ENCODE data around the gene MCRS1. TPM values are rescaled to one million over a fixed set of nuclear protein-coding genes. Genes with fewer than 3 reads are reported as not detected.

The MCRS1 gene
- total RNA-seq, 1 experiment from 2014 or later = 103 TPM

- Histone ChIP-seq H3K4ac (ENCODE audit: low read depth, low read length) (no peak overlapping the region), H4K20me1 (ENCODE audit: control insufficient read depth, insufficient read depth, insufficient read length) (no peaks in the 10 kb centered on the region), H4K5ac (ENCODE audit: insufficient read length, low read depth, low read length) (no peak overlapping the region), H3K9me3 (ENCODE audit: control insufficient read depth, low read depth, low read length) (no peaks in the 10 kb centered on the region), H3K27ac (ENCODE audit: insufficient read length, low read depth, low read length) (no peak overlapping the region), H2BK15ac (ENCODE audit: low read depth, low read length) (no peak overlapping the region), H3K9ac (ENCODE audit: extremely low read depth, insufficient read length, low read length) (no peak overlapping the region), H3K56ac (ENCODE audit: insufficient read length, low read depth, low read length) (no peak overlapping the region), H2BK20ac (ENCODE audit: low read depth, low read length, poor library complexity, severe bottlenecking) (no peak overlapping the region), H2AK5ac (ENCODE audit: insufficient read length, low read length) (no peak overlapping the region), H3K79me1 (ENCODE audit: insufficient read depth, low read depth, low read length, poor library complexity, severe bottlenecking) (no peaks in the 10 kb centered on the region), H3T11ph (ENCODE audit: low read length) (no peak overlapping the region), H3K4me2 (ENCODE audit: insufficient read depth, insufficient read length, low read length) (no peak overlapping the region), H4K91ac (ENCODE audit: insufficient read length, low read depth, low read length) (no peak overlapping the region), H3K23me2 (ENCODE audit: insufficient read length, low read depth, low read length, poor library complexity, severe bottlenecking) (peaks cover 1% of the 10 kb centered on the region), H3K27me3 (ENCODE audit: insufficient read depth, low read length) (no peaks in the 10 kb centered on the region; the same call in 1 of the 2 replicates), H2BK5ac (ENCODE audit: insufficient read length, low read length) (no peak overlapping the region), H3K4me1 (ENCODE audit: insufficient read depth, low read length) (no peaks in the 10 kb centered on the region), H3K23ac (ENCODE audit: insufficient read length, low read depth, low read length) (no peak overlapping the region), H2BK120ac (ENCODE audit: low read depth, low read length, poor library complexity, severe bottlenecking) (no peak overlapping the region), H3K14ac (ENCODE audit: insufficient read depth, low read length) (0 out of 2 replicates have a peak overlapping the region, but pooled peaks have one; percentile 5), H2AFZ (ENCODE audit: low read length) (no peak overlapping the region), H3K18ac (ENCODE audit: insufficient read length, low read depth, low read length) (no peak overlapping the region), H4K8ac (replicated peaks; ENCODE audit: insufficient read length, low read depth, low read length) (no peak overlapping the region), H3K79me2 (ENCODE audit: insufficient read depth, low read length) (no peaks in the 10 kb centered on the region), H2BK12ac (ENCODE audit: insufficient read length, low read depth, low read length) (no peak overlapping the region)
- Mint-ChIP-seq H3K9me3 (no peaks in the 10 kb centered on the region; a peak in 1 of 5 replicates), H3K4me3 (no peak overlapping the region), H3K27me3 (ENCODE audit: low read depth) (peaks cover 31% of the 10 kb centered on the region), H3K4me1 (peaks cover 0 to 12% of the 10 kb centered on the region in 2 experiments; a peak in 2 of 4 replicates), H3K36me3 (ENCODE audit: insufficient read depth in 1 of 3, low read depth in 3 of 3) (peaks cover 8 to 21% (median 20%) of the 10 kb centered on the region in 3 experiments; a peak in 6 of 7 replicates), H3K27ac (no peak overlapping the region; a peak in 1 of 7 replicates)
- no peak for DNase-seq
- WGBS (ENCODE audit: extremely low coverage, insufficient read length, low lambda C conversion rate) = no CpG with 5 or more reads among the region's 15 CpGs
- TF ChIP-seq CTCF (conservative IDR thresholded peaks at IDR 0.05) = no peak
Observed at GRCh38 chr12:49554266-49554665, 13.7 kb downstream of the MCRS1 start.

Measured in H9 (cell line).